Measurements from ENCODE around the gene IFNL2. TPM values are rescaled to one million over a fixed set of nuclear protein-coding genes. Genes with fewer than 3 reads are reported as not detected.

IFNL2 gene
- total RNA-seq, 1 experiment from 2014 or later: not detected

GRCh38 chr19:39251081-39251480 lies 17.1 kb upstream of the IFNL2 start:
- no peak for DNase-seq
- Mint-ChIP-seq H3K4me1 (ENCODE audit: low read depth, unreplicated experiment) (peaks cover 35% of the 10 kb centered on the region), H3K27me3 (ENCODE audit: insufficient read depth, unreplicated experiment) (no peaks in the 10 kb centered on the region), H3K36me3 (ENCODE audit: insufficient read depth, unreplicated experiment) (peaks cover 6% of the 10 kb centered on the region), H3K9me3 (ENCODE audit: unreplicated experiment) (peaks cover 12% of the 10 kb centered on the region), H3K4me3 (ENCODE audit: unreplicated experiment) (no peak overlapping the region), H3K27ac (ENCODE audit: unreplicated experiment) (peak overlapping the region; percentile 18)
- Histone ChIP-seq H3K36me3 (ENCODE audit: control insufficient read depth, insufficient read depth, low read length) (no peaks in the 10 kb centered on the region), H3K4me3 (ENCODE audit: low read depth, low read length) (no peak overlapping the region), H3K9me3 (0 out of 2 replicates have a peak, but pooled peaks cover 3% of the 10 kb centered on the region), H3K27me3 (replicated peaks; ENCODE audit: control insufficient read depth, insufficient read depth, low read length) (no peaks in the 10 kb centered on the region), H3K4me1 (peaks cover 42% of the 10 kb centered on the region)
- POLR2A ChIA-PET: interaction anchor here (0.6 kb wide), 1 partner anchor 27 kb away, joined by 6 read pairs; no protein-coding TSS in a partner anchor
- intact Hi-C loops (cut with micrococcal nuclease; ENCODE audit: unreplicated experiment): loop anchor here (2.0 kb wide), 1 partner anchor 58 kb away; no protein-coding TSS in a partner anchor
- TF ChIP-seq CTCF (IDR thresholded peaks at IDR 0.05; ENCODE audit: insufficient read depth in 1 of 2, low read depth in 1 of 2, low read length in 1 of 2, severe bottlenecking in 1 of 2, unreplicated experiment in 1 of 2): no peak
- CTCF ChIA-PET: interaction anchor here (0.6 kb wide), 1 partner anchor 55 kb away, joined by 9 read pairs; no protein-coding TSS in a partner anchor
- BruUV-seq (replicated peaks): no TSS peak

- Histone ChIP-seq H3K4me1 (peaks cover 49% of the 10 kb centered on the region), H3K27me3 (replicated peaks; ENCODE audit: control insufficient read depth, insufficient read depth, low read length) (no peaks in the 10 kb centered on the region), H3K36me3 (ENCODE audit: control insufficient read depth, insufficient read depth, low read length) (no peaks in the 10 kb centered on the region), H3K9me3 (0 out of 2 replicates have a peak, but pooled peaks cover 3% of the 10 kb centered on the region), H3K4me3 (ENCODE audit: low read depth, low read length) (no peak overlapping the region)
- CTCF ChIA-PET: no interaction called here
- no TSS peak for BruUV-seq (replicated peaks)
- Mint-ChIP-seq H3K27me3 (ENCODE audit: insufficient read depth, unreplicated experiment) (no peaks in the 10 kb centered on the region), H3K4me1 (ENCODE audit: low read depth, unreplicated experiment) (peaks cover 35% of the 10 kb centered on the region), H3K36me3 (ENCODE audit: insufficient read depth, unreplicated experiment) (peaks cover 7% of the 10 kb centered on the region), H3K9me3 (ENCODE audit: unreplicated experiment) (peaks cover 12% of the 10 kb centered on the region), H3K4me3 (ENCODE audit: unreplicated experiment) (no peak overlapping the region), H3K27ac (ENCODE audit: unreplicated experiment) (peak overlapping the region; percentile 79)
- POLR2A ChIA-PET: interaction anchor here (0.6 kb wide), 1 partner anchor 26 kb away, joined by 6 read pairs; no protein-coding TSS in a partner anchor
- TF ChIP-seq CTCF (IDR thresholded peaks at IDR 0.05; ENCODE audit: insufficient read depth in 1 of 2, low read depth in 1 of 2, low read length in 1 of 2, severe bottlenecking in 1 of 2, unreplicated experiment in 1 of 2): no peak
- intact Hi-C loops (cut with micrococcal nuclease; ENCODE audit: unreplicated experiment): loop anchor here (2.0 kb wide), 1 partner anchor 57 kb away; no protein-coding TSS in a partner anchor
- DNase-seq: no peak
Observed at GRCh38 chr19:39251846-39252245, 16.4 kb upstream of the IFNL2 start.

- H3K9me3 Mint-ChIP-seq (ENCODE audit: unreplicated experiment): peaks cover 12% of the 10 kb centered on the region
- peak overlapping the region; percentile 79 for H3K27ac Mint-ChIP-seq (ENCODE audit: unreplicated experiment)
- H3K4me3 Mint-ChIP-seq (ENCODE audit: unreplicated experiment): no peak overlapping the region
- Histone ChIP-seq H3K4me1 (peaks cover 50% of the 10 kb centered on the region), H3K9me3 (0 out of 2 replicates have a peak, but pooled peaks cover 3% of the 10 kb centered on the region), H3K27me3 (replicated peaks; ENCODE audit: control insufficient read depth, insufficient read depth, low read length) (no peaks in the 10 kb centered on the region), H3K4me3 (ENCODE audit: low read depth, low read length) (no peak overlapping the region), H3K36me3 (ENCODE audit: control insufficient read depth, insufficient read depth, low read length) (no peaks in the 10 kb centered on the region)
- no peak for DNase-seq
- BruUV-seq (replicated peaks): no TSS peak
- H3K4me1 Mint-ChIP-seq (ENCODE audit: low read depth, unreplicated experiment): peaks cover 35% of the 10 kb centered on the region
- ChIA-PET POLR2A (no interaction called here), CTCF (no interaction called here)
- TF ChIP-seq CTCF (IDR thresholded peaks at IDR 0.05; ENCODE audit: insufficient read depth in 1 of 2, low read depth in 1 of 2, low read length in 1 of 2, severe bottlenecking in 1 of 2, unreplicated experiment in 1 of 2): no peak
- intact Hi-C loops (cut with micrococcal nuclease; ENCODE audit: unreplicated experiment): no loop called here
- no peaks in the 10 kb centered on the region for H3K27me3 Mint-ChIP-seq (ENCODE audit: insufficient read depth, unreplicated experiment)
- H3K36me3 Mint-ChIP-seq (ENCODE audit: insufficient read depth, unreplicated experiment): peaks cover 14% of the 10 kb centered on the region
Observed at GRCh38 chr19:39252458-39252857, 15.7 kb upstream of the IFNL2 start.
